SK-N-SH treated with all-trans-retinoic acid at 6 μM for 48 hours (cell line): ENCODE data around the gene SWSAP1.
"Not testable (repeated sequence)": the region's sequence is repeated elsewhere in the genome, so short reads cannot be mapped to it uniquely, and the experiment has no call there.

ENCODE experiments used
- ESRRG ChIP-seq: fragments of 250-450 bp; sonication (Bioruptor Pico); IDR thresholded peaks from 2 replicates; pipeline ENCODE4 v1.6.1; 2021; ENCODE audit warnings: mild to moderate bottlenecking
- OSR1 ChIP-seq: fragments of 250-450 bp; sonication (Bioruptor Pico); IDR thresholded peaks from 2 replicates; pipeline ENCODE4 v1.8.0; 2022; ENCODE audit warnings: moderate library complexity, mild to moderate bottlenecking, inconsistent platforms
- PATZ1 ChIP-seq: fragments of 250-450 bp; sonication (Bioruptor Pico); IDR thresholded peaks from 2 replicates; pipeline ENCODE4 v1.8.0; 2020; ENCODE audit warnings: mild to moderate bottlenecking, moderate library complexity, borderline replicate concordance
- POU6F1 ChIP-seq: fragments of 250-450 bp; sonication (Bioruptor Pico); IDR thresholded peaks from 2 replicates; pipeline ENCODE4 v1.8.0; 2021; ENCODE audit warnings: low read depth, mild to moderate bottlenecking, moderate library complexity, borderline replicate concordance
- RARB ChIP-seq: fragments of 250-450 bp; sonication (Bioruptor Pico); IDR thresholded peaks from 2 replicates; pipeline ENCODE4 v1.8.0; 2021; ENCODE audit warnings: mild to moderate bottlenecking, moderate library complexity
- SNAI2 ChIP-seq: fragments of 250-450 bp; sonication (Bioruptor Pico); IDR thresholded peaks from 2 replicates; pipeline ENCODE4 v1.5.0; 2020; ENCODE audit warnings: mild to moderate bottlenecking, moderate library complexity
- TCF4 ChIP-seq: fragments of 250-450 bp; sonication (Bioruptor Pico); IDR thresholded peaks from 2 replicates; pipeline ENCODE4 v1.8.0; 2021; ENCODE audit warnings: mild to moderate bottlenecking, moderate library complexity, borderline replicate concordance
- ZFP3 ChIP-seq: fragments of 250-450 bp; sonication (Bioruptor Pico); IDR thresholded peaks from 2 replicates; pipeline ENCODE4 v1.5.0; 2020; ENCODE audit warnings: mild to moderate bottlenecking, moderate library complexity
- ZFP30 ChIP-seq: fragments of 450-650 bp; formaldehyde crosslinking; IDR thresholded peaks from 2 replicates; pipeline ENCODE4 v1.5.0; 2022; ENCODE audit warnings: mild to moderate bottlenecking, moderate library complexity
- ZNF70 ChIP-seq: fragments of 450-650 bp; formaldehyde crosslinking; IDR thresholded peaks from 2 replicates; pipeline ENCODE4 v1.5.0; 2020; ENCODE audit warnings: mild to moderate bottlenecking, moderate library complexity
- ZNF8 ChIP-seq: fragments of 450-650 bp; formaldehyde crosslinking; IDR thresholded peaks from 2 replicates; pipeline ENCODE4 v1.5.0; 2020; ENCODE audit warnings: mild to moderate bottlenecking, moderate library complexity
- TF ChIP-seq, protein P1 (sequence below): fragments of 250-450 bp; sonication (Bioruptor Pico); IDR thresholded peaks from 2 replicates; pipeline ENCODE4 v1.5.0; 2020; ENCODE audit warnings: mild to moderate bottlenecking, moderate library complexity

DNA sequence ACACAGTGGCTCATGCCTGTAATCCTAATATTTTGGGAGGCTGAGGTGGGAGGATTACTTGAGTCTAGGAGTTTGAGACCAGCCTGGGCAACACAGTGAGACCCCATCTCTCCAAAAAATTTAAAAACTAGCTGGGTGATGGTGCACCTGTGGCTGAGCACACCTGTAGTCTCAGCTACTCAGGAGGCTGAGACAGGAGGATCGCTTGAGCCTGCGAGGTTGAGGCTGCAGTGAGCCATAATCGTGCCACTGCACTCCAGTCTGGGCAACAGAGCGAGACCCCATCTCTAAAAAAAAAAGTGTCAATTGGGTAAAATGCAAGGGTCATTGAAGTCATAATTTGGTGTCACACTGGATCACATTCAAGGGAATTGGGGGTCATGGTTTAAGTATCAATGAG, 20.4 kb upstream of the SWSAP1 start:
- not testable (repeated sequence) for TF ChIP-seq ZNF8; RARB; TCF4 (CRISPR knock-in tag); PATZ1 (CRISPR knock-in tag); ZFP3 (CRISPR knock-in tag); OSR1 (CRISPR knock-in tag); ZFP30 (CRISPR knock-in tag); ZNF70 (CRISPR knock-in tag); SNAI2 (CRISPR knock-in tag); POU6F1 (CRISPR knock-in tag); ESRRG (CRISPR knock-in tag)
- TF ChIP-seq, protein P1, sequence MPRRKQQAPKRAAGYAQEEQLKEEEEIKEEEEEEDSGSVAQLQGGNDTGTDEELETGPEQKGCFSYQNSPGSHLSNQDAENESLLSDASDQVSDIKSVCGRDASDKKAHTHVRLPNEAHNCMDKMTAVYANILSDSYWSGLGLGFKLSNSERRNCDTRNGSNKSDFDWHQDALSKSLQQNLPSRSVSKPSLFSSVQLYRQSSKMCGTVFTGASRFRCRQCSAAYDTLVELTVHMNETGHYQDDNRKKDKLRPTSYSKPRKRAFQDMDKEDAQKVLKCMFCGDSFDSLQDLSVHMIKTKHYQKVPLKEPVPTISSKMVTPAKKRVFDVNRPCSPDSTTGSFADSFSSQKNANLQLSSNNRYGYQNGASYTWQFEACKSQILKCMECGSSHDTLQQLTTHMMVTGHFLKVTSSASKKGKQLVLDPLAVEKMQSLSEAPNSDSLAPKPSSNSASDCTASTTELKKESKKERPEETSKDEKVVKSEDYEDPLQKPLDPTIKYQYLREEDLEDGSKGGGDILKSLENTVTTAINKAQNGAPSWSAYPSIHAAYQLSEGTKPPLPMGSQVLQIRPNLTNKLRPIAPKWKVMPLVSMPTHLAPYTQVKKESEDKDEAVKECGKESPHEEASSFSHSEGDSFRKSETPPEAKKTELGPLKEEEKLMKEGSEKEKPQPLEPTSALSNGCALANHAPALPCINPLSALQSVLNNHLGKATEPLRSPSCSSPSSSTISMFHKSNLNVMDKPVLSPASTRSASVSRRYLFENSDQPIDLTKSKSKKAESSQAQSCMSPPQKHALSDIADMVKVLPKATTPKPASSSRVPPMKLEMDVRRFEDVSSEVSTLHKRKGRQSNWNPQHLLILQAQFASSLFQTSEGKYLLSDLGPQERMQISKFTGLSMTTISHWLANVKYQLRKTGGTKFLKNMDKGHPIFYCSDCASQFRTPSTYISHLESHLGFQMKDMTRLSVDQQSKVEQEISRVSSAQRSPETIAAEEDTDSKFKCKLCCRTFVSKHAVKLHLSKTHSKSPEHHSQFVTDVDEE (CRISPR knock-in tag), result not testable (repeated sequence)
